Adipocyte (in vitro differentiated cells): ENCODE measurements around the gene ATIC.

Source experiments
- DNase-seq: peaks from one replicate; pipeline ENCODE4 v3.0.0-alpha.2; 2015; ENCODE audit warnings: low read depth
- H3K27me3 ChIP-seq: replicated peaks from 2 replicates; pipeline ENCODE4 v1.7.0; 2013; ENCODE audit warnings: mild to moderate bottlenecking, low read length, moderate library complexity; ENCODE audit not compliant: control insufficient read depth, insufficient read depth
- H3K36me3 ChIP-seq: 2 replicates; pipeline ENCODE4 v1.7.0; 2013; ENCODE audit warnings: low read length, mild to moderate bottlenecking, moderate library complexity; ENCODE audit not compliant: control insufficient read depth, insufficient read depth, severe bottlenecking
- H3K4me1 ChIP-seq: 2 replicates; pipeline ENCODE4 v1.7.0; 2013; ENCODE audit warnings: mild to moderate bottlenecking, low read length, moderate library complexity; ENCODE audit not compliant: control insufficient read depth, insufficient read depth
- H3K4me3 ChIP-seq: 2 replicates; pipeline ENCODE4 v1.7.0; 2013; ENCODE audit warnings: mild to moderate bottlenecking, low read length, moderate library complexity
- H3K9ac ChIP-seq: 2 replicates; pipeline ENCODE4 v1.7.0; 2013; ENCODE audit warnings: mild to moderate bottlenecking, low read length, moderate library complexity
- H3K9me3 ChIP-seq: 2 replicates; pipeline ENCODE4 v1.7.0; 2013; ENCODE audit warnings: mild to moderate bottlenecking, low read length, moderate library complexity; ENCODE audit not compliant: control insufficient read depth

The ATIC gene

GRCh38 chr2:215361211-215361875 lies 49.5 kb downstream of the ATIC start:
- H3K9me3 ChIP-seq = no peaks in the 10 kb centered on the region
- peaks cover 80% of the 10 kb centered on the region for H3K36me3 ChIP-seq
- no peak overlapping the region for H3K4me3 ChIP-seq
- no peaks in the 10 kb centered on the region for H3K27me3 ChIP-seq
- no peak overlapping the region for H3K9ac ChIP-seq
- peak; percentile 6 for DNase-seq
- no peaks in the 10 kb centered on the region for H3K4me1 ChIP-seq

- H3K9me3 ChIP-seq = no peaks in the 10 kb centered on the region
- peak; percentile 10 for DNase-seq
- no peaks in the 10 kb centered on the region for H3K4me1 ChIP-seq
- H3K27me3 ChIP-seq = no peaks in the 10 kb centered on the region
- H3K4me3 ChIP-seq = no peak overlapping the region
- H3K9ac ChIP-seq = no peak overlapping the region
- peaks cover 87% of the 10 kb centered on the region for H3K36me3 ChIP-seq
Measured at GRCh38 chr2:215361876-215362561, 50.2 kb downstream of the ATIC start.

GRCh38 chr2:215362562-215362904 lies 50.7 kb downstream of the ATIC start:
- Histone ChIP-seq H3K9me3 (no peaks in the 10 kb centered on the region), H3K9ac (no peak overlapping the region), H3K4me3 (no peak overlapping the region), H3K36me3 (peaks cover 92% of the 10 kb centered on the region), H3K4me1 (no peaks in the 10 kb centered on the region), H3K27me3 (no peaks in the 10 kb centered on the region)
- peak; percentile 7 for DNase-seq

GRCh38 chr2:215363039-215363438 lies 51.2 kb downstream of the ATIC start:
- no peak overlapping the region for H3K9ac ChIP-seq
- no peak overlapping the region for H3K4me3 ChIP-seq
- H3K27me3 ChIP-seq = no peaks in the 10 kb centered on the region
- peaks cover 97% of the 10 kb centered on the region for H3K36me3 ChIP-seq
- H3K4me1 ChIP-seq = peaks cover 5% of the 10 kb centered on the region
- H3K9me3 ChIP-seq = no peaks in the 10 kb centered on the region
- DNase-seq = peak; percentile 2

GRCh38 chr2:215363461-215364156 lies 51.8 kb downstream of the ATIC start:
- H3K27me3 ChIP-seq = no peaks in the 10 kb centered on the region
- peak; percentile 11 for DNase-seq
- no peak overlapping the region for H3K9ac ChIP-seq
- H3K4me1 ChIP-seq = peaks cover 6% of the 10 kb centered on the region
- peaks cover 100% of the 10 kb centered on the region for H3K36me3 ChIP-seq
- H3K9me3 ChIP-seq = no peaks in the 10 kb centered on the region
- H3K4me3 ChIP-seq = no peak overlapping the region

GRCh38 chr2:215364157-215365155 lies 52.6 kb downstream of the ATIC start:
- Histone ChIP-seq H3K36me3 (peaks cover 100% of the 10 kb centered on the region), H3K9ac (peak overlapping the region; percentile 8), H3K4me1 (peaks cover 9% of the 10 kb centered on the region), H3K27me3 (no peaks in the 10 kb centered on the region), H3K9me3 (no peaks in the 10 kb centered on the region), H3K4me3 (no peak overlapping the region)
- DNase-seq = peak; percentile 20

- Histone ChIP-seq H3K27me3 (no peaks in the 10 kb centered on the region), H3K36me3 (peaks cover 100% of the 10 kb centered on the region), H3K4me3 (no peak overlapping the region), H3K9me3 (no peaks in the 10 kb centered on the region), H3K4me1 (peaks cover 9% of the 10 kb centered on the region), H3K9ac (peak overlapping the region; percentile 24)
- DNase-seq = peak; percentile 3
Measured at GRCh38 chr2:215365184-215365658, 53.4 kb downstream of the ATIC start.

- H3K9me3 ChIP-seq = no peaks in the 10 kb centered on the region
- no peaks in the 10 kb centered on the region for H3K27me3 ChIP-seq
- H3K36me3 ChIP-seq = peaks cover 100% of the 10 kb centered on the region
- H3K9ac ChIP-seq = no peak overlapping the region
- H3K4me3 ChIP-seq = no peak overlapping the region
- peaks cover 9% of the 10 kb centered on the region for H3K4me1 ChIP-seq
- DNase-seq = peak; percentile 2
Measured at GRCh38 chr2:215366440-215367032, 54.7 kb downstream of the ATIC start.

GRCh38 chr2:215367662-215368492 lies 56.0 kb downstream of the ATIC start:
- Histone ChIP-seq H3K4me3 (no peak overlapping the region), H3K9ac (no peak overlapping the region), H3K36me3 (peaks cover 100% of the 10 kb centered on the region), H3K4me1 (peaks cover 9% of the 10 kb centered on the region), H3K9me3 (no peaks in the 10 kb centered on the region), H3K27me3 (no peaks in the 10 kb centered on the region)
- DNase-seq = no peak

GRCh38 chr2:215368493-215368809 lies 56.6 kb downstream of the ATIC start:
- no peak for DNase-seq
- H3K4me3 ChIP-seq = no peak overlapping the region
- H3K9ac ChIP-seq = no peak overlapping the region
- H3K4me1 ChIP-seq = peaks cover 9% of the 10 kb centered on the region
- H3K9me3 ChIP-seq = no peaks in the 10 kb centered on the region
- H3K27me3 ChIP-seq = no peaks in the 10 kb centered on the region
- H3K36me3 ChIP-seq = peaks cover 100% of the 10 kb centered on the region
